ENCODE results near the gene GIPC3.

GRCh38 chr19:3617463-3617862, 32.2 kb downstream of the GIPC3 start:
- TF ChIP-seq CTCF (IDR thresholded peaks at IDR 0.05) (no peak), POLR2A (IDR thresholded peaks at IDR 0.05) (no peak)

Measured in ovary (tissue), 3 donors.